GM10266 (cell line): ENCODE results near the gene SERPINB5.

Source experiments
- DNase-seq: peaks from one replicate; pipeline ENCODE4 v3.0.0; 2012; ENCODE audit errors: extremely low spot score
- TF ChIP-seq, protein P1 (sequence below): IDR thresholded peaks from 2 replicates; pipeline ENCODE4 v1.5.1; 2012; ENCODE audit warnings: mild to moderate bottlenecking, low read depth; ENCODE audit not compliant: control insufficient read depth, insufficient read depth; ENCODE audit errors: missing control alignments

The SERPINB5 gene

GRCh38 chr18:63476668-63477067 lies at the start of gene SERPINB5:
SERPINB5 (plus strand) TSS chr18:63476958; CDS start chr18:63484429, 7,471 bp downstream.
- TF ChIP-seq, protein P1, sequence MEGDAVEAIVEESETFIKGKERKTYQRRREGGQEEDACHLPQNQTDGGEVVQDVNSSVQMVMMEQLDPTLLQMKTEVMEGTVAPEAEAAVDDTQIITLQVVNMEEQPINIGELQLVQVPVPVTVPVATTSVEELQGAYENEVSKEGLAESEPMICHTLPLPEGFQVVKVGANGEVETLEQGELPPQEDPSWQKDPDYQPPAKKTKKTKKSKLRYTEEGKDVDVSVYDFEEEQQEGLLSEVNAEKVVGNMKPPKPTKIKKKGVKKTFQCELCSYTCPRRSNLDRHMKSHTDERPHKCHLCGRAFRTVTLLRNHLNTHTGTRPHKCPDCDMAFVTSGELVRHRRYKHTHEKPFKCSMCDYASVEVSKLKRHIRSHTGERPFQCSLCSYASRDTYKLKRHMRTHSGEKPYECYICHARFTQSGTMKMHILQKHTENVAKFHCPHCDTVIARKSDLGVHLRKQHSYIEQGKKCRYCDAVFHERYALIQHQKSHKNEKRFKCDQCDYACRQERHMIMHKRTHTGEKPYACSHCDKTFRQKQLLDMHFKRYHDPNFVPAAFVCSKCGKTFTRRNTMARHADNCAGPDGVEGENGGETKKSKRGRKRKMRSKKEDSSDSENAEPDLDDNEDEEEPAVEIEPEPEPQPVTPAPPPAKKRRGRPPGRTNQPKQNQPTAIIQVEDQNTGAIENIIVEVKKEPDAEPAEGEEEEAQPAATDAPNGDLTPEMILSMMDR = no peak
- no peak for DNase-seq

DNA sequence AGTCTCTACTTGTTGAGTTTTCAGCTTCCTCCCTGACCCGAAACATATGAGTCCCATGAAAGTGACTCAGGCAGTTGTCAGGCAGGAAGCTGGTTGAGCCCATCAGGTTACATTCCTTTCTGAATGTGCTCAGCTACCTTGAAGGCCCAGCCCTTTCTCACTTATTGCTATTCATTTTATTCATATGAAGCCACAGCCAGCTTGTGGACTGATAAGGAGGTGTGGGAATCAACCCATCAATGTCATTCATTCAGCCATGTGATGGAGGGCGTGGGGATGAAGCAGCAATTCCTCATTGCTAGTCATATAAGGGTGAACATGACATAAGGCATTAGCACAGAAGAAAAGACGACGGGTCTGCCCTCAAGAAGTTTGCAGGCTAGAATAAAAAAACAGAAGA lies 49.2 kb upstream of the SERPINB5 start:
- DNase-seq = no peak
- TF ChIP-seq, protein P1 = no peak

GRCh38 chr18:63430526-63430925 lies 46.2 kb upstream of the SERPINB5 start:
- DNase-seq = no peak
- TF ChIP-seq, protein P1 = no peak

GRCh38 chr18:63431180-63431579 lies 45.6 kb upstream of the SERPINB5 start:
- TF ChIP-seq, protein P1 = no peak
- no peak for DNase-seq

- TF ChIP-seq, protein P1 = no peak
- no peak for DNase-seq
Observed at GRCh38 chr18:63433334-63433866, 43.4 kb upstream of the SERPINB5 start.

DNA sequence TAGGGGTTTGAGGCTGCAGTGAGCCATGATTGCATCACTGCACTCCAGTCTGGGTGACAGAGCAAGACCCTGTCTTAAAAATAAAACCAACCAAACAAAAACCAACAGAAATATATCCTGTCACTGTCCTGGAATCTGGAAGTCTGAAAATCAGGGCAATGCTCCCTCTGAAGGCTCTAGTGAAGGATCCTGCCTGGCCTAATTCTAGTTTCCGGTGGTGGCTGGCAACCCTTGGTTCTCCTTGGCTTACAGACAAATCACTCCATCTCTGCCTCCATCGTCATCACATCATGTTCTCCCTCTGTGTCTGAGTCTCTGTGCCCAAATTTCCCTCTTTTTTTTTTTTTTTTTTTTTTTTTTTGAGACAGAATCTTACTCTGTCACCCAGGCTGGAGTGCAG lies 38.6 kb upstream of the SERPINB5 start:
- TF ChIP-seq, protein P1 = no peak

DNA sequence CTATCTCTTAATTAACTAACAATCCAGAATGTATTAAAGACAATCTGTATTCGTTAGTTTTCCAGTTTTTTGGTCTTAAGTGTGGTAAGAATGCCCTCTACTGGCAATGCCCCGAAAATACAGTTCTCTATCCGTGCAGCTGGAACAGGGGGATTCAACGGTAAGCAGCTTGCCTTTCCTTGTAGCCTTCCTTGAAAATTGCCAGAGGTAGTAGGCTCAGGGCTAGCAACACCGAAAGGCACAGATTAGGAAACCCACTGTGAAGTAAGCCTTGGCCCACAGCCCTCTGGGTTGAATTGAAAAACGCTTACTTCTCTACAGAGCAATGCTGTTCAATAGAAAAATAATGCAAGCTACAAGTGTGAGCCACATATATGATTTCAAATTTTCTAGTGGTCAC lies 37.4 kb upstream of the SERPINB5 start:
- DNase-seq = peak; percentile 58
- TF ChIP-seq, protein P1 = peak; percentile 87

More for the DNA sequence above, 38.6 kb upstream of the SERPINB5 start:
- DNase-seq = no peak
